ENCODE data around the gene PRKCA.

DNA sequence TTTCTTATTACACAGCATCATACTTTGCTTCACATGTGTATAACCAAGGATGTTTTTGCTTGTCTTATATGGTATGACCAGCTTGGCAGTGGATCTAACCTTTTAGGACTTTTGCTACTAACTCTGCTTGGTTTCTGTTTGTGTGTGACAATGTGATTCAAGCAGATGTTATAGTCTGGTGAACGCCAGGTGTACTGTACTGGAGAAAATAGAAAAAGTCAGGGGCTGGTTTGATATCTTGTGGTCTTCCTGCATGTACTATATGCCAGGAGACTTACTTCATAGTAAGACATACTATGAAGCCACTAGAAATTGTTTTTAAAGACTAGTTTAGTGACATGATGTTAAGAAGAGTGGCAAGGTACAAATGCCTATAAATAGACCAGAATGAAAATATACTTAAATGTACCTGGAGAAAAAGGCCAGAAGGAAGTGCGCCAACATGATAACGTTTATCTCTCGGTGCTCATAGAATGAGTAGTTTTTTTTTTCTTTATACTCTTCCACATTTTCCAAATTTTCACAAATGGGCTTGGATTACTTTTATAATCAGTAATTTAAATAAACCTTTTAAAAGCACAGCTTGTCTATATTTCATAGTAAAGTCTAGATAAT is 112.3 kb downstream of the PRKCA start:
- TF ChIP-seq ZNF274 (IDR thresholded peaks at IDR 0.05; ENCODE audit: low read depth, low read length) (no peak), SUZ12 (IDR thresholded peaks at IDR 0.05; ENCODE audit: extremely low read depth, insufficient read depth, insufficient read length) (no peak), YY1 (IDR thresholded peaks at IDR 0.05; ENCODE audit: insufficient read depth, insufficient read length) (no peak)

Measured in NT2/D1 (cell line).